ENCODE data around the gene SPEM3. TPM values are rescaled to one million over a fixed set of nuclear protein-coding genes. Genes with fewer than 3 reads are reported as not detected.

SPEM3 gene
- total RNA-seq, 3 donors from 2014 or later: not detected

DNA sequence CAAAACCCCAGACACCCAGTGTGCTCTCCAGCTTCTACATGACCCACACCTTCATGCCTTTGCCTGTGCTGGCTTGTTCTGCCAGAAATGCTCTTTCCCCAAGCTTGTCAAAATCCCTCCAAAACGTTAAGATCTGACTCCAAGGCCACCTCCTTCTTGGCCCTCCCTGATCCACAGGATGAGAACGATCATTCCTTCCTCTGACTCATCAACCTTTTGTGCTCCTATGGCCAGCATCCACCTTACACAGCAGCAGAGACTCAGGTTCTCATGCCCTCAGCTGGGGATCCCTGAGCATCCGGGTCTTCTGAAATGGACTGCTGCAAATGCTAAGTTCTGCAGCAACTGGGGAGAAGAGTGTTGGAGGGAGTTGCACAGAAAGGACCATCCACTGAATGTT lies 47.8 kb downstream of the SPEM3 start:
- H3K4me1 ChIP-seq: peaks cover 3 to 22% of the 10 kb centered on the region in 2 donors
- TF ChIP-seq POLR2A (IDR thresholded peaks at IDR 0.05) (no peak), POLR2AphosphoS5 (IDR thresholded peaks at IDR 0.05) (no peak)
- TF ChIP-seq, protein P1, sequence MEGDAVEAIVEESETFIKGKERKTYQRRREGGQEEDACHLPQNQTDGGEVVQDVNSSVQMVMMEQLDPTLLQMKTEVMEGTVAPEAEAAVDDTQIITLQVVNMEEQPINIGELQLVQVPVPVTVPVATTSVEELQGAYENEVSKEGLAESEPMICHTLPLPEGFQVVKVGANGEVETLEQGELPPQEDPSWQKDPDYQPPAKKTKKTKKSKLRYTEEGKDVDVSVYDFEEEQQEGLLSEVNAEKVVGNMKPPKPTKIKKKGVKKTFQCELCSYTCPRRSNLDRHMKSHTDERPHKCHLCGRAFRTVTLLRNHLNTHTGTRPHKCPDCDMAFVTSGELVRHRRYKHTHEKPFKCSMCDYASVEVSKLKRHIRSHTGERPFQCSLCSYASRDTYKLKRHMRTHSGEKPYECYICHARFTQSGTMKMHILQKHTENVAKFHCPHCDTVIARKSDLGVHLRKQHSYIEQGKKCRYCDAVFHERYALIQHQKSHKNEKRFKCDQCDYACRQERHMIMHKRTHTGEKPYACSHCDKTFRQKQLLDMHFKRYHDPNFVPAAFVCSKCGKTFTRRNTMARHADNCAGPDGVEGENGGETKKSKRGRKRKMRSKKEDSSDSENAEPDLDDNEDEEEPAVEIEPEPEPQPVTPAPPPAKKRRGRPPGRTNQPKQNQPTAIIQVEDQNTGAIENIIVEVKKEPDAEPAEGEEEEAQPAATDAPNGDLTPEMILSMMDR (IDR thresholded peaks at IDR 0.05): no peak

GRCh38 chr17:7476951-7477350 lies 48.3 kb downstream of the SPEM3 start:
- Histone ChIP-seq H3K36me3 (no peaks in the 10 kb centered on the region), H3K9me3 (no peaks in the 10 kb centered on the region), H3K27ac (peak overlapping the region; percentile 100), H3K4me1 (peaks cover 3 to 22% of the 10 kb centered on the region in 2 donors), H3K4me3 (peak overlapping the region; percentile 93 to 100 (median 99)), H3K27me3 (no peaks in the 10 kb centered on the region)
- no peak for DNase-seq (ENCODE audit: low spot score in 2 of 2)
- TF ChIP-seq POLR2A (IDR thresholded peaks at IDR 0.05) (no peak), POLR2AphosphoS5 (IDR thresholded peaks at IDR 0.05) (no peak)
- TF ChIP-seq, protein P1 (IDR thresholded peaks at IDR 0.05): no peak
- intact Hi-C loops (cut with DNase I; ENCODE audit: low total_unique reads): no loop called here

More for the DNA sequence above, 47.8 kb downstream of the SPEM3 start:
- intact Hi-C loops (cut with DNase I; ENCODE audit: low total_unique reads): no loop called here
- Histone ChIP-seq H3K27me3 (no peaks in the 10 kb centered on the region), H3K36me3 (no peaks in the 10 kb centered on the region), H3K9me3 (no peaks in the 10 kb centered on the region), H3K27ac (peak overlapping the region; percentile 100), H3K4me3 (peak overlapping the region in 1 of 3 donors; percentile 100)
- peak in 1 of 2 donors; percentile 57 for DNase-seq (ENCODE audit: low spot score in 2 of 2)

GRCh38 chr17:7477392-7478275 lies 49.0 kb downstream of the SPEM3 start:
- Histone ChIP-seq H3K4me3 (peak overlapping the region; percentile 93 to 100 (median 99)), H3K4me1 (peaks cover 4 to 22% of the 10 kb centered on the region in 2 donors)
- peak; percentile 56 to 73 for DNase-seq (ENCODE audit: low spot score in 2 of 2)

GRCh38 chr17:7478276-7479212 lies 49.9 kb downstream of the SPEM3 start:
- no peak for DNase-seq (ENCODE audit: low spot score in 2 of 2)
- TF ChIP-seq POLR2A (IDR thresholded peaks at IDR 0.05) (no peak), POLR2AphosphoS5 (IDR thresholded peaks at IDR 0.05) (peak in 1 of 3 donors; percentile 16)
- TF ChIP-seq, protein P1 (IDR thresholded peaks at IDR 0.05): no peak
- Histone ChIP-seq H3K36me3 (no peaks in the 10 kb centered on the region), H3K9me3 (no peaks in the 10 kb centered on the region), H3K27me3 (no peaks in the 10 kb centered on the region), H3K4me3 (peak overlapping the region; percentile 93 to 100 (median 99)), H3K27ac (peak overlapping the region; percentile 100), H3K4me1 (peaks cover 9 to 22% of the 10 kb centered on the region in 2 donors)
- intact Hi-C loops (cut with DNase I; ENCODE audit: low total_unique reads): no loop called here

More at GRCh38 chr17:7477392-7478275, 49.0 kb downstream of the SPEM3 start:
- Histone ChIP-seq H3K9me3 (no peaks in the 10 kb centered on the region), H3K27ac (peak overlapping the region; percentile 100), H3K27me3 (no peaks in the 10 kb centered on the region), H3K36me3 (no peaks in the 10 kb centered on the region)
- intact Hi-C loops (cut with DNase I; ENCODE audit: low total_unique reads): no loop called here
- TF ChIP-seq POLR2A (IDR thresholded peaks at IDR 0.05): no peak
- peak in 1 of 3 donors; percentile 11 for TF ChIP-seq POLR2AphosphoS5 (IDR thresholded peaks at IDR 0.05)
